AML-193 (cell line): ENCODE measurements around the gene CLEC1B.
"Not testable (repeated sequence)": the region's sequence is repeated elsewhere in the genome, so short reads cannot be mapped to it uniquely, and the experiment has no call there.

ENCODE experiments used
- DNase-seq, 2 experiments: peaks; one replicate each; lab custom pipeline; 2025; lab: John Stamatoyannopoulos, UW

Gene CLEC1B

GRCh38 chr12:9999016-9999415 lies at the start of gene CLEC1B:
CLEC1B (minus strand) TSS chr12:9999121; CDS start chr12:9999100, 21 bp downstream.
- DNase-seq, result no peak

GRCh38 chr12:10048526-10048925 lies 49.6 kb upstream of the CLEC1B start:
- peak; percentile 7 to 16 for DNase-seq

- DNase-seq, result no peak
Observed at GRCh38 chr12:10042167-10042566, 43.2 kb upstream of the CLEC1B start.

- DNase-seq, result peak; percentile 63 to 71
Observed at GRCh38 chr12:10033783-10034545, 35.0 kb upstream of the CLEC1B start.

- DNase-seq, result peak in 1 of 2 experiments; percentile 7
Observed at GRCh38 chr12:10031771-10032175, 32.9 kb upstream of the CLEC1B start.

GRCh38 chr12:10031321-10031720 lies 32.4 kb upstream of the CLEC1B start:
- DNase-seq, result peak in 1 of 2 experiments; percentile 2

- DNase-seq, result no peak
Observed at GRCh38 chr12:10030446-10030845, 31.5 kb upstream of the CLEC1B start, which contains the start of gene CLEC9A. CLEC9A (plus strand) TSS chr12:10030682; CDS start chr12:10052688, 22,006 bp downstream.

GRCh38 chr12:10027721-10028120 lies 28.8 kb upstream of the CLEC1B start:
- peak; percentile 98 to 99 for DNase-seq

GRCh38 chr12:10027311-10027710 lies 28.4 kb upstream of the CLEC1B start:
- peak; percentile 66 to 69 for DNase-seq

GRCh38 chr12:10026666-10027065 lies 27.7 kb upstream of the CLEC1B start:
- DNase-seq, result not testable (repeated sequence)

GRCh38 chr12:10025236-10025635 lies 26.3 kb upstream of the CLEC1B start:
- peak; percentile 72 to 73 for DNase-seq

- DNase-seq, result no peak
Observed at GRCh38 chr12:10021342-10021741, 22.4 kb upstream of the CLEC1B start.

GRCh38 chr12:10018386-10018785 lies 19.5 kb upstream of the CLEC1B start:
- DNase-seq, result peak; percentile 18 to 35

GRCh38 chr12:10016881-10017280 lies 18.0 kb upstream of the CLEC1B start:
- DNase-seq, result no peak

- DNase-seq, result no peak
Observed at GRCh38 chr12:10015450-10015849, 16.5 kb upstream of the CLEC1B start.

- DNase-seq, result no peak
Observed at GRCh38 chr12:10012630-10013330, 13.9 kb upstream of the CLEC1B start.

- DNase-seq, result no peak
Observed at GRCh38 chr12:10001171-10001776, 2.4 kb upstream of the CLEC1B start.

GRCh38 chr12:9992296-9992695 lies 6.6 kb downstream of the CLEC1B start:
- peak; percentile 27 to 42 for DNase-seq

GRCh38 chr12:9991876-9992275 lies 7.0 kb downstream of the CLEC1B start:
- peak; percentile 26 to 43 for DNase-seq

GRCh38 chr12:9980126-9980525 lies 18.8 kb downstream of the CLEC1B start:
- DNase-seq, result no peak

- peak; percentile 40 to 42 for DNase-seq
Observed at GRCh38 chr12:9977916-9978315, 21.0 kb downstream of the CLEC1B start.

GRCh38 chr12:9976626-9977025 lies 22.3 kb downstream of the CLEC1B start:
- DNase-seq, result not testable (repeated sequence)

- no peak for DNase-seq
Observed at GRCh38 chr12:9975614-9976013, 23.3 kb downstream of the CLEC1B start.
